ENCODE measurements around the gene MATN1.
A peak's percentile ranks its signal among the peaks of the same experiment; 100 is the strongest.
"Not testable (repeated sequence)": the region's sequence is repeated elsewhere in the genome, so short reads cannot be mapped to it uniquely, and the experiment has no call there.

Gene MATN1, protein sequence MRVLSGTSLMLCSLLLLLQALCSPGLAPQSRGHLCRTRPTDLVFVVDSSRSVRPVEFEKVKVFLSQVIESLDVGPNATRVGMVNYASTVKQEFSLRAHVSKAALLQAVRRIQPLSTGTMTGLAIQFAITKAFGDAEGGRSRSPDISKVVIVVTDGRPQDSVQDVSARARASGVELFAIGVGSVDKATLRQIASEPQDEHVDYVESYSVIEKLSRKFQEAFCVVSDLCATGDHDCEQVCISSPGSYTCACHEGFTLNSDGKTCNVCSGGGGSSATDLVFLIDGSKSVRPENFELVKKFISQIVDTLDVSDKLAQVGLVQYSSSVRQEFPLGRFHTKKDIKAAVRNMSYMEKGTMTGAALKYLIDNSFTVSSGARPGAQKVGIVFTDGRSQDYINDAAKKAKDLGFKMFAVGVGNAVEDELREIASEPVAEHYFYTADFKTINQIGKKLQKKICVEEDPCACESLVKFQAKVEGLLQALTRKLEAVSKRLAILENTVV

DNA sequence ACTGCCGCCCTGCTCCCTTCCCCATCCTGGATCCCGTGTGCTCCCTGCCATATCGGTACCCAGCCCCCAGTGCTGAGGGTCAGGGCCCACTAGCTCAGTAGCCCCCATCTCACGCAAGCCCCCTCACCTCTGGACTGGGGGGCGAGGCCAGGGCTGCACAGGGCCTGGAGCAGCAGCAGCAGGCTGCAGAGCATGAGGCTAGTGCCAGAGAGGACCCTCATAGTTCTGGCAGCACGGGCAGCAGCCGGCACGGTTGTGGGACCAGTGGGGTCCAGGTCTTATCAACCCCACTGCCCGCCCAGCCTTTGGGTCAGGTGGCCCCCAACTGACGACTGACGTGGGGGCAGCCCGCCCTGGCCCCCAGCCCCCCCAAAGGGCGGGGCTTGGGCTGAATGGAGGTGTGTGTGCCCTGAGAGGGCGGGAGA lies at the start of gene MATN1:
TSS of gene MATN1 (minus strand) at position 255 of the 425 bp plus-strand sequence. CDS start at position 221, 34 bp downstream.
- DNase-seq: no peak

DNA sequence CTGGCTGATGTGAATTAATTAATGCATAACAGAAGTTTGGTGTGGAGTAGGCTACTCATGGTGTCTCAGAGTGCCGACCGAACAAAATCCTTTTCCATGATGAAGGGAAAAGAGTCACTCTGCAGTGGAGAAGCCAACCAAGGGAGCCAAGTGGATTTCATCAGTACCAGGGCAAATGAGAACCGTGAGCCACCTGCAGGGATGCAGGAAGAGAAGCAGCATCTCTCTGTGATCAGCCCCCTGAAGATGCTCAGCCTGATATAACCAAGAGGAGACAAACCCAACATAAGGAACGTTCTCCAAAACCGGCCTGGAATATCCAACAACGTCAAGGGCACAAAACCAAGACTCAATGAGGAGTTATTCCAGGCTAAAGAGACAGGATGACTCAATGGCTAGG lies 47.6 kb upstream of the MATN1 start:
- DNase-seq: no peak

DNA sequence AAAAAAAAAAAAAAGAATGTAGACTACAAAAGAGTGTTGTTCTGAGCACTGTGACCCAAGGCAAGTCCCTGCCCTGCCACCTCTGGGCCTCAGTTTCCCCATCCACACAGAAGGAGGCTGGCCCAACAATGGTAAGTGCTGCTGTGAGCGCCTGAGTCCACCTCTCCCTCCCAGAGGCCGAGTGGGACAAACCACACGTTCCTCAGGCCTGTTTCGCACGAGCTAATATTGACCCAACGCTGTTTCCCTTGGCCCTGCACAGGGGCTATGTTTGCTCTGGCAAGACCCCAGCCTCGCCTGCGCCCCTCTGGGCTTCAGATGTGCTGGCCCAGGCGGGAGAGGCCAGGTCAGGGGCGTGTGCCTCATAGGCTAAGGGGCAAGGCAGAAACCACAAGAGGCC lies 46.8 kb upstream of the MATN1 start:
- DNase-seq: no peak

DNA sequence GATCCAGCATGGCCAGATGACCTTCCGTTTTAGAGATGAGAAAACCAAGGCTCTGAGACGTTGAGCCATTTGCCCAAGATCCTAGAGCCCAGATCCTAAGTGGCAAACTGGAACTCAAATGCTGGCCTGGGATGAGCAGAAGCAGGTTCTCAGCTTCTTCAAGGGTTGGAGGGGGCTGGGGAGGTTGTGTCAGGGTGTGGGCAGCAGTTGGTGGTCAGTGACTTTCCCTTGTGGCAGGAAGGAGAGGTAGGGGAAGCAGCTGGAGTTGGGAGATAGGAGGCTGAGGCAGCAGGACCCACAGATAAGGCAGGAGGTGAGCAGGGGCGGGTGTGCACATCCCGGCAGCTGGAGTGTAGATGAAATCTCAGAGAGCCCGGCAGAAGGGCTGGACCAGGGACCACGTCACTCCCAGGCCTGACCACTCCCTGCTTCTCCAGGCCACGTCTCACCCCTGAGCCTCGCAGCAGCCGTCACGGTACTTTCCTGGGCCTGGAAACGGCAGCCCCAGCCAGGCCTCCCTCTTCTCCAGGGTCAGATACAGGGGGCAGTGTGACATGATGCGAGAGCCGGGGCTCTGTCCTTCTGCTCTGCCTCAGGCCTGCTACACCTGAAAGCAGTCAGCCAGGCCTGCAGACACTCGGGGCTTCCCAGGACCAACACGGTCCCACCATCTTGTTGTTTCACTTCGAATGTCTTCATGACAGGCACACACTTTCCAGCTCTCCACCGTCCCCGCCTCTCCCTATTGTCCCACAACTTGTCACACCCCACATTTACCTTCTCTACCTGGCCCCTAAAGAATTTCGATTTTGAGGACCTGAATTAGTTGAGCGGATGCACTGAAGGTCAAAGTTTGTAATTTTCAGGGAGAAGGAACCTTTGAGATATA lies 45.7 kb upstream of the MATN1 start:
- peak; percentile 82 for DNase-seq

DNA sequence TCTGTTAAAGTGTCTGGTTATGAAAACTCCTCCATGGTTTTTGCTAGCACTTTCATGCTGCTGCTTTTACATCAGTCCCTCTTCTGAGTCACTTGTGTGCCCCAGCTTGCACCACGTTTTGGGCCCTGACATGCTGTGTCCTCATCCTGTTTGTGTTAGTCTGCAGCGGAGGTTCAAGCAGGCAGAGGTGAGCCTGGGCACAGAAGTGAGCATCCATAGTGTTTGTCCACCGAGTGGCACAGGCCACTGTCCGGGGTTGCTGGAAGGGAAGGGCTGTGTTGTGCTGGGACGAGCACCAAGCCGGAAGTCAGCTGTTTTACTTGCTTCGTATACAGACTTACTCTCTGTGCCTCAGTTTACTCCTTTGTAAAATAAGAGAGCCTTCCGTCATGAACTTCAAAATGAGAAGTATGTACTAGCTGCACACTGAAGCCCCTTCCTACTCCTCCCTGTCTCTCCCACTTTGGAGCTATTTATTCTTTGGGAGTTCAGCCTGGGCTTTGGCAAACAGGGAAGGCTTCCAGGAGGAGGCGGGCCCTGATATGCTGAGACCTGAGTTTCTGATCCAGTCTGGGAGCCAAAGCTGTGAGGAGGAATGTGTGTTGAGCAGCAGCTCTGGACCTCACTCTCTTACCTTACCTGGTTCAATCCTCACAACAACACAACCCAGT lies 44.9 kb upstream of the MATN1 start:
- DNase-seq: no peak

DNA sequence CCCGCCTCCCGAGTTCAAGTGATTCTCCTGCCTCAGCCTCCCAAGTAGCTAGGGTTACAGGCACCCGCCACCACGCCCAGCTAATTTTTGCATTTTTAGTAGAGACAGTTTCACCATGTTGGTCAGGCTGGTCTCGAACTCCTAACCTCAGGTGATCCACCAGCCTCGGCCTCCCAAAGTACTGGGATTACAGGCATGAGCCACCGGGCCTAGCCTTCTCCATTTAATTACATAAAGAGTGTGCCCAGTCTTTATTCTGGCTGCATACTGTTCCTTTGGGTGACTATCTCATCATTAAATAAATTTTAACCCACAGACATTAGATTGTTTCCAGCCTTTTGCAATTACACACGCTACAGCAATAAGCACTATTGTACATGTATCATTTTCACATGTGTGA lies 43.6 kb upstream of the MATN1 start:
- not testable (repeated sequence) for DNase-seq

DNA sequence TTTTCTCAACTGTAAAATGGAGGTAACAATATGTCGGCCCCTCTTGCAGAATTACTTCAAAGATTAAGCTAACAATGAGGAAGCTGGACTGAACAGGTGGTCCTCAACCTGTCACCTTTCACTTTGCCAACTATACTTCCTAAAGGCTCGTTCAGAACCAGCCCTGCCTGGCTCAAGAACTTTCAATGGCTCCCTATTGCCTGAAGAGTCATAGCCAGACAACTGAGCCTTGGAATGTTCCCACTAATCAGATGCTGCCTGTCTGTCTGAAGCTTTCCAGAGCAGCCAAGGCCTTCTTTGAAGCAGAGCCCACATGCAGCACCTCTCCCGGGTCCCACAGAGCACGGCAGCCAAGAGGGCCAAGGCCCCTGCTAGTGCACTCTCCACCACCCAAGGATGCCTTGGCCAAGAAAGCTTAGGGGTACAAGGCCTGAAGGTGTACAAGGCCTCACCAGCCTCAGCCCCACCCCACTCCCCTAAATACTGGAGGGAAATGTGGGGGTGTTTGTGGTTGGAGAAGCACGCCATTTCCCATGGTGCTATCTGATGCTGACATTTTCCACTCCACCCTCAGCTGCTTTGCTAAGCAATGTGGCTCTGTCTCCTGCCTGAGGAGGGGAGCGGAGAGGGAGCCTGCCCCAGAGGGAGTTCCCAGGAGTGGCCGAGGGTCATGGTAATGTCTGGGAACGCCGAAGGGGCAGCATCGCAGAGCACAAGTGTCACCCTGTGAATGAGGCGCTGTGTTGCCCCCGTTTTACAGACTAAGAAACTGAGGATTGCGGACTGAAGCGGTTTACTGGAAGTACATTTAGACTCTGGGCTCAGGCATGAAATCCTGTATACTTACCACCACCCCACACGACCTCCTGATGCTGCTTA lies 42.4 kb upstream of the MATN1 start:
- no peak for DNase-seq

DNA sequence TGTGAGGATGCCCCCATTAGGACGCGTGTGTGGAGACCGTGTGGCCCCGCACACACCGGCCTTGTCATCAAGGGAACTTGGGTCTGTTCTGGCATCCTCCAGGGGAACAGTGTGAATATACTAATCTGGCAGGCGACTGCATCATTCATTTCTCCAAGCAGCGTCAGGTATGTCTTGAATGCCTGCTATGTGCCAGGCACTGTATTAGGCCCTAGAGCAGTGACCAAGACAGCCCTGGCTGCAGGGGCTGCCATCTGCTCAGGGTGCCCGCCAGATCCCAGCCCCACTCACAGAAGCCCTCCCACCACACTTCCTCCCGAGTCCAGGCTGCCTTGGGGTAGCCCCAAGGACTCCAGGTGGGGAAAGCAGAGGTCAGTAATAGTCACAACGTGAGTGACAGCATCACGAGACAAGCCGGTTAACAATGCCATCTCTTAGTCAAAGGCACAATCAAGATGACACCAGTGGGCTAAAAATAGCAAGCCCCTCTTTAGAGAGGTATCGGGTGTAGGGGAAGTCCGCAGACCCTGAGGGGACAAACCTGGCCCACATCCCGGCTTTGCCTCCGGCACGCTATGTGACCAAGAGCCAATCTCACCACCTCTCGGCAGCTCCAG lies 41.7 kb upstream of the MATN1 start:
- DNase-seq: no peak

DNA sequence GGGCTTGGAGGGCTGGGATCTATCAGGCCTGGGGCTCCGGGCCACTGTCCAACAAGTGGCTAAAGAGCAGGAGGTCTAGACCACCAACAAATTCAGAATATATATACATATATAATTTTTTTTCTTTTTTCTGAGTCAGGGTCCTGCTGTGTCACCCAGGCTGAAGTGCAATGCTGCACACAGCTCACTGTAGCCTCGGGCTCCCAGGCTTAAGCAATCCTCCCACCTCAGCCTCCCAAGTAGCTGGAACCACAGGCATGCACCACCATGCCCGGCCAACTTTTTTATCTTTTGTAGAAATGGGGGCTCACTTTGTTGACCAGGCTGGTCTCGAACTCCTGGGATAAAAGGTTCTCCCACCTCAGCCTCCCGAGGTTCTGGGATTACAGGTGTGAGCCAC lies 41.0 kb upstream of the MATN1 start:
- no peak for DNase-seq

DNA sequence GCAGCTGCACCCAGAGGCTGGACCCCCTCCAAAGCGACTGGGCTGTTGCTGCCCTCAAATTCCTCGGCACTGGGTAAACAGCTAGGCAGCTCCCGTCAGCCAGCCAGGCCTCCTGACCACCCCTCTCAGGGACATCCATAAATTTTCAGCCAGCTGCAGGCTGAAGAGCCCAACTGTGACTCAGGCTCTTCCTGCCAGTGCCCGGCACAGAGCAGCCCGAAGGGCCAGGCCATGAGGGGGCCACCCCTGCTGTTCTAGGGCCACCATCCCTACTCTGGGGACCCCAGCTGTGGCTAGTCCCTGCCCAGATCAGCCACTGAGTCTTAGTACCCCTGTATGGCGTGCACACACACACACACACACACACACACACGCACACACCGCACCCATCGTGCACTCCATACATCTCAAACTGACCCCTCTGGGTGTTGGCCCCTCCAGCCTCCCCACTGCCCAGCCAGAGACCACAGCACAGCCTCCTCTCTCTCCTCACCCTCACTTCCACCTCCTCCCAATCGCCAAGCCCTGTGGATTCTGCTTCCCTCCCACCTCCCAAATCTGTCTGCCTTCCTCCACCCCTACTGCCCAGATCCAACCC lies 40.4 kb upstream of the MATN1 start:
- no peak for DNase-seq

DNA sequence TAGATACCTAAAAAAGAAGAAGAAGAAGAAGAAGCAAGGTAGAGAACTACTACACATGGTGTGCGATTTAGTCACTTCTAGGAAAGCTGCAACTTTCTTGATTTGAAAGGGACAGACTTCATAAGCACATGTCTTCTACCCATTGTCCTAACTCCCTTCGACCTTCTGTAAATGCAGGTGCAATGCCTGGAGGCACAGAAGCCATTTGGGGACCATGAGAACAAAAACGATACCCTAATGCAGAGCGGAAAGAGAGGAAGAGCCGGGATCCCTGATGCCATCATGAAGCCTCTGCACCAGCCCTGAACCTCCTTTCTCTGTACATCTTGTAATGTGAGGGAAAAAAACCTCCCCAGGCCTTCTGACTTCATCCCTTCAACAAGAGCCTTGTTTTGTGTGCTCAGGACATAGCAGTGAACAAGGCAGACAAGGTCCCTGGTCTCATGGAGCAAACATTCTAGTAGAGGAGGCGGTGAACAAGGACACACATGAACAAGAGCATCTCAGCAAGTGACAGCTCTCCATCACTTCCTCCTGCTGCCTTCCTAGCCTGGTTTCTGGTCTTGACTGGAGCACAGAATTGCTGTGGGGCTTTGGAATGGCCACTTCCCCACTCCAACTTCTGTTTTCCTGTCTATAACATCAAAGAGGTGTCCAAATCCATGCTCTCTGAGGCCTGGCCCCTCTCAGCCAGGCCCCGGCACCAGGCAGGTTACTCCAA lies 39.7 kb upstream of the MATN1 start:
- DNase-seq: no peak

DNA sequence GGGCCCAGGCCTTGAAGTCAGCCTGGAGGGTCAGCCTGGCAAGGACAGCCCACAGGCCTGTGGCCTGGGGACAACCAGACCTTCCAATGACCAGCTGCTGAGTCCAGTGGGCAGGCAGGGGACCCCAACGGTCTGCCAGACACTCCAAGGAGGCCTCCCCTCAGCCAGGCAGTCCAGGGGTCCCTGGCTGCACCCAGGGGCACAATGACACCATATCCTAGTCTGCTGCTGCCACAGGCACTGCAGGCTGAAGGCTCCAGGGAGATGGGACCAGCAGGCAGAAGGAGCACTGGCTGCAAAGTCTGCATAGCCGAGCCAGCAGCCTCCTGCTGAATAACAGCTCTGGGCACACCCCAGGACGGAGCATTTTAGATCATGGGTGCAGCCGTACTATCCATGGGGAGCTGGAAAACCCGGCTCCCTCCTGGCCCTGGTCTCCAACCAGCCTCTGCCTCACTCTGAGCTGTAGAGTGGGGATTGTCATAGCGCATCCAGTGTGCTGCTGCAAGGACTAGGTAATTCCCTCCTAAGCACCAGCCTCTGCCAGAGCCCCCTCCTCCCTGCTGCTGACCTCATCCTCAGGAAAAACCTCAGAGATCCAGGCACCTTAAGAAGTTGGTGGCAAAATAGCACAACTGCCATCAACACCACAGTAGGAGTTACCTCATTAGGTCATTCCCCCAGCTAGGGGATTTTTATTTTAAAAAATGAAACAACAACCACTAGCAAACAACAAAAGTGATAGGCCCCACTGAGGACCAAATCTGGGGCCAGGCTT lies 39.0 kb upstream of the MATN1 start:
- DNase-seq: no peak

DNA sequence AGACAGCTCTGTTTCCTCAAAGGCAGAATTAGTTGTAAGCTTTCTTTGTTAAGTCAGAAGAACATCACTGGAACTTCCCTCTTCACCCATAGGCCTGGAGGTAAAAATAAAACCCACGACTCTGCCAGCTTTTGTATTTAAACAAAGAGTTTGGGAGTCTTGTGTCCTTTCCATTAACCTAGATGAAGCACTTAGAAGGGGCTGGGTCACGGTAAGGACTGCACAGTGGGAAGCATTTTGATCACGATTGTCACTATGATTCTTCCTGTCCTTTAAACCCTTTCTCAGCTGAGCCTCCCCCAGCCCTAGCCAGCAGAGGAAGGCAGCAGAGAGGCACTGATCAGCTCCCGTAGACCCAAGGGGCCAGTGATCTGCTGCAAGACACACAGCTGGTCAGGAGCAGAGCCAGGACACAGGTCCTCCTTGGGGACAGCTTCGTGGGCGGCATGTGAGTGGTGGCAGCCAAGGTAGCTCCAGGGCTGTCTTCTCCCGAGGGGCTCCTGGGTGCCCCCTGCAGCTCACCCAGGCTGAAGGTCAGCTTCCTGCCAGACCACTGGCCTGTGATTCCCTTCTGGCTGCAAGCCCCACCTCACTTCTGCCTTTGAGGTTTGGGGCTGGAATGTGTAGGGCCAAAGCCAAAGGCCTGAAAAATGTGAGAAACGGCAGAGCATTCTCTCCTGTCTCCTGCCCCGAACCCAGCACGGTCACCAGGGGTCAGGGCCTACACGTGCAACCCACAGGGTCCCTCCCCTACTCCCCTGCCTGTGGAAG lies 38.2 kb upstream of the MATN1 start:
- no peak for DNase-seq

DNA sequence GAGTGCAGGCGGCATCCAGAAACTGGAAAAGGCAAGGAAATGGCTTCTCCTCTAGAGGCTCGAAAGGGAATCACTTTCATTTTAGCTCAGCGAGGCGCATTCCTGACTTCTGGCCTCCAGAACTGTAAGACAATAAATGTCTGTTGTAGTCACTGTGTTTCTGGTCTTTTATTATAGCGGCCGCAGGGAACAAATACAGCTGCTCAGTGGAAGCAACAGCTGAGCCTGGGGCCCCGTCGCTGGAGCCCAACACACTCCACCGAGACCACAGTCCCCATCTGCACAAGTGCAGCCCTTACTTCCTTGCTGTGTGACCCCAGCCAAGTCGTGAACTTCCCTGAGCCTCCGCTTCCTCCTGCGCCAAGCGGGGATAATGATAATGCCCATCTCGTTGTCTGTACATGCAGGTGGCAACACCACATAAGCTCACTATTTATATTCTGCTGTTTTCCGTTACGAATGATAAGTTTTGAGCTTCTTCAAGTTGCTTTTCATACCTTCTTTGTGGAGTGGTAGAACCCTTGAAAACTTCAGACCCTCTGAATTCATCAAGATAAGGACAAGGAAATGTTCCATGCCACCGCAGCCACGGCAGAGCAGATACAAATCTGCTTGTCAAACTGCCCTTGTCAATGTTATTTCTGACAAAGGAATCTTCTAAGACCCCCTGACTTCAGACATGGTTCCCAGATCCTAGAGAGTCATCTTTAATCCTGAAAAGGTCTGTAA lies 37.4 kb upstream of the MATN1 start:
- DNase-seq: peak; percentile 24

DNA sequence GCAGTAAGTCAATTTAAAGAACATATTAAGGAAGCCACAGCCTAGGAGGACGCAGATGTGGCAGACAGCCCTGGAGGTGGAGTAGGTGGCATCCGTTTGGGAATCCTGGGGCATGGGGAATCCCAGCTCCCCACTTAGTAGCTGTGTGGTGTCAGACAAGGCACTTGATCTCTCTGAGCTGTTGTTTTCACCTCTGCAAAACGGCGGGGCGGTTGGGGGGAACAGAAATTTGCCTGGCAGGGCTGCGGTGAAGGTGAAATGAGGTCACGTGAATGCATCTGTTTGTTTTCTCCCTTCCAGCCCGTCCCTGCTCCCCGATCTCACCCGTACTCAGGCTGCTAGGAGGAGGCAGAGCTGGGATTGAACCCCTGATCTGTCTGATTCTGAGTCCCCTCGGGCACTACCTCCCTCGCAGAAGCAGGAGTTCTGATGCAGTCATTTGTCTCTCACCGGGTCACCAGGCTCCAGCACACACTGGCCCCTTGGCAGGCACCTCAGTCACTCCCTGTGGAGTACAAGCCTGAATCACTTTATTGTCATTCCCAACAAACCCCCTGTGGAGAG lies 36.4 kb upstream of the MATN1 start:
- no peak for DNase-seq

DNA sequence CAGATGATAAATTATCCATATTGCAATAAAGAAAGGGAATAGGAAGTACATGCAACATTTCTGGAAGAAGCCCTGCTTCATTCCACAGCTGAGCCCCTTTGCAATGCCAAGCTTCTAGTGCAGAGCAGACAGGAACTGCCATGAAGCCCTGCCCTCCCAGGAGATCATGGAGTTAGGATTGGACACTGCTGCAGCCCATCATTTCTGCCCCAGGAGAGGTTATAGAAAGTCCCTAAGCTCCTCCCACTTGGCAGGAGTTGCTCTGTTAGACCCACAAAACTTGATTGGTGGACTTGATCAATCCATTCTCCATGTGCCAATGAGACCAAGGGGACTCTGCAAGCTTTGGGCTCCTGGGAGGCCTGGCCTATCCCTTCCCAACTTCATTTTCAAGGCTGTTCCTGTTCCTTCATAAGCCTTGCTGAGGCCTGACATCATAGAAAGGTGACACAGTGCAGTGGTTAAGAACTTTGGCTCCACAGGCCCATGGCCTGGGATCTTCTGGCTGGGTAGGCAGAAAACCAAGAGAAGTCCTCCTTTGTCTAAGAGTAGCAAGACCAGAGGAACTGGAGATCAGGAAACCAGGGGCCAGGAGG lies 35.5 kb upstream of the MATN1 start:
- DNase-seq: peak; percentile 55

DNA sequence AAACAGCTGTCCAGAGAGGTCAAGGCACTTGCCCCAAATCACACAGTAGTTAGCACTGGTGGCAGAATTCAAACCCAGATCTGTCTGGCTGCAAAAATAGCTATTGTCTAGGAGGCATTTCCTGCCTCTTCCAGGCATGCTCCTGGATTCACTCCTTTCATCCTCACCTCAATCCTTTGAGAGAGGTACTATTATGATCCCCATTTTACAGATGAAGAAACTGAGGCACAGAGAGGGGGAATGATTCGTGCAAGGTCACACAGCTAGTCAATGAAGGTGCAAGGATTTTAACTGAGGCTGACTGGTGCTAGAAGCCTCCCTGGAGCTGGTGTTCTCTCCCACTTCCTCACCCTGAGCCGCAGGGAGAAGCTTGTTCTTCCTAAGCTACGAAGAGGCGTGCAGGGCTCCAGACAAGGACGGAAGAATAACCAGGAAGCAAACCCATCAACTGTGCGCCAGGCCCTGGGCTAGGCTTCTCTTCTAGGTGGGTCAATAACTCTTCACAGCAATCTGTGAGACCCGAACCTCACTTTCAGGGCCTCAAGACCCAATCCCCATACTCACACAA lies 34.8 kb upstream of the MATN1 start:
- DNase-seq: no peak

Measured in GF-D8 (cell line).